H1 (cell line): ENCODE data around the gene ERGIC2.

ENCODE experiments used
- CTCF ChIP-seq, 3 experiments: IDR thresholded peaks; 1 replicate in 2 of 3; 2 replicates in 1 of 3; pipeline versions ENCODE4 v1.5.1 to v1.6.1; 2011; ENCODE audit warnings: low read length in 3 of 3, mild to moderate bottlenecking in 3 of 3, inconsistent platforms in 2 of 3, low read depth in 1 of 3, moderate library complexity in 1 of 3; ENCODE audit not compliant: insufficient read depth in 1 of 3; ENCODE audit errors: control extremely low read depth in 1 of 3
- GABPA ChIP-seq: IDR thresholded peaks from 2 replicates; pipeline ENCODE4 v1.6.1; 2011; ENCODE audit warnings: mild to moderate bottlenecking, low read length, moderate library complexity, borderline replicate concordance; ENCODE audit not compliant: insufficient read depth
- HDAC6 ChIP-seq: IDR thresholded peaks from one replicate; pipeline ENCODE4 v1.7.1; 2012; ENCODE audit warnings: low read depth, mild to moderate bottlenecking, inconsistent platforms, low read length, moderate library complexity
- JUND ChIP-seq: IDR thresholded peaks from 2 replicates; pipeline ENCODE4 v1.6.1; 2011; ENCODE audit warnings: mild to moderate bottlenecking, improper control_type of control experiment, low read length
- SP1 ChIP-seq: IDR thresholded peaks from 2 replicates; pipeline ENCODE4 v1.6.1; 2011; ENCODE audit warnings: low read depth, low read length

GRCh38 chr12:29314416-29314815, 66.6 kb downstream of the ERGIC2 start:
- TF ChIP-seq CTCF (IDR thresholded peaks at IDR 0.05; ENCODE audit: control extremely low read depth in 1 of 3, insufficient read depth in 1 of 3, low read depth in 1 of 3, low read length in 3 of 3), result no peak
- no peak for TF ChIP-seq SP1
- TF ChIP-seq GABPA, result no peak
- TF ChIP-seq HDAC6, result no peak
- no peak for TF ChIP-seq JUND
